HCT116 (cell line): ENCODE results near the gene CPT2. TPM values are rescaled to one million over a fixed set of nuclear protein-coding genes. Genes with fewer than 3 reads are reported as not detected.

ENCODE experiments used
- ATAC-seq: fragments of 200-7000 bp; cut with Tn5 transposase; 2 replicates; pipeline ENCODE4 v1.9.1; 2020; ENCODE audit warnings: mild to moderate bottlenecking, moderate library complexity
- BruUV-seq: library from RNA; stranded (reverse); fragments of 400-500 nt; replicated peaks from 2 replicates; lab custom pipeline; 2021; lab: Mats Ljungman, UMichigan
- CTCF ChIA-PET: fragments of 300-600 bp; sonication (Branson Sonifier 250); formaldehyde crosslinking; loops from one replicate; lab custom pipeline; 2021; ENCODE audit warnings: antibody characterized with exemption; lab: Charles Lee
- POLR2A ChIA-PET: fragments of 300-600, 350-600 bp; sonication (Branson Sonifier 250); formaldehyde crosslinking; loops from one replicate; lab custom pipeline; 2021; ENCODE audit warnings: antibody characterized with exemption; lab: Charles Lee
- RAD21 ChIA-PET, 2 experiments: fragments of 300-600 bp; sonication (Branson Sonifier 250); formaldehyde crosslinking; loops; one replicate each; lab custom pipeline; 2023; ENCODE audit warnings: low total read pairs in 2 of 2; ENCODE audit not compliant: uncharacterized antibody in 2 of 2, unreplicated experiment in 2 of 2, low non-redundant PET in 1 of 2; lab: Charles Lee
- DNase-seq: peaks from one replicate; pipeline ENCODE4 v3.0.0-alpha.2; 2010; ENCODE audit warnings: low read depth, low spot score
- H2AFZ ChIP-seq: fragments of 200-600 bp; shearing (Covaris generic), sonication (generic); 2 replicates; pipeline ENCODE4 v1.6.1; 2017; ENCODE audit warnings: low read depth, mixed run types, mixed read lengths, antibody characterized with exemption, low read length; ENCODE audit not compliant: poor library complexity, severe bottlenecking
- H3K27ac ChIP-seq: 2 replicates; pipeline ENCODE4 v1.5.1; 2012; ENCODE audit warnings: low read depth, low read length
- H3K27me3 ChIP-seq: fragments of 200-600 bp; sonication (generic); 2 replicates; pipeline ENCODE4 v1.6.1; 2016; ENCODE audit warnings: mixed run types, low read length, mixed read lengths; ENCODE audit not compliant: insufficient read depth
- H3K36me3 ChIP-seq, 2 experiments: fragments of 200-500 bp in 1 of 2; fragments of 200-600 bp in 1 of 2; sonication (Bioruptor generic) in 1 of 2; sonication (generic) in 1 of 2; 2 replicates each; pipeline versions ENCODE4 v1.5.1 to v1.6.1; 2014 to 2016; ENCODE audit warnings: low read length in 2 of 2, inconsistent platforms in 1 of 2, mixed read lengths in 1 of 2, mixed run types in 1 of 2; ENCODE audit not compliant: insufficient read depth in 2 of 2, control insufficient read depth in 1 of 2
- H3K4me1 ChIP-seq, 2 experiments: fragments of 200-600 bp in 1 of 2; sonication (generic) in 1 of 2; 2 replicates each; pipeline versions ENCODE4 v1.5.1 to v1.6.1; 2012 to 2017; ENCODE audit warnings: low read length in 2 of 2, inconsistent platforms in 1 of 2, mild to moderate bottlenecking in 1 of 2, mixed read lengths in 1 of 2, mixed run types in 1 of 2, moderate library complexity in 1 of 2; ENCODE audit not compliant: insufficient read depth in 2 of 2, control insufficient read depth in 1 of 2
- H3K4me2 ChIP-seq: fragments of 200-600 bp; sonication (generic); 2 replicates; pipeline ENCODE4 v1.6.1; 2017; ENCODE audit warnings: mixed run types, low read length, mixed read lengths
- H3K4me3 ChIP-seq, 2 experiments: fragments of 200-600 bp in 1 of 2; sonication (generic) in 1 of 2; replicated peaks in 1 of 2; 2 replicates each; pipeline ENCODE4 v1.5.1; 2011 to 2016; ENCODE audit warnings: low read length in 2 of 2, control low read depth in 1 of 2, low read depth in 1 of 2, mild to moderate bottlenecking in 1 of 2, mixed read lengths in 1 of 2, mixed run types in 1 of 2
- H3K79me2 ChIP-seq: fragments of 200-600 bp; sonication (generic); 2 replicates; pipeline ENCODE4 v1.6.1; 2017; ENCODE audit warnings: mild to moderate bottlenecking, mixed run types, low read length, moderate library complexity, mixed read lengths; ENCODE audit not compliant: insufficient read depth
- H3K9ac ChIP-seq: fragments of 200-600 bp; sonication (generic); 2 replicates; pipeline ENCODE4 v1.6.1; 2016; ENCODE audit warnings: low read length, mixed read lengths
- H3K9me2 ChIP-seq: fragments of 200-600 bp; sonication (generic), shearing (Covaris generic); 2 replicates; pipeline ENCODE4 v1.6.1; 2017; ENCODE audit warnings: mixed run types, mild to moderate bottlenecking, moderate library complexity; ENCODE audit not compliant: insufficient read depth
- H3K9me3 ChIP-seq, 2 experiments: fragments of 200-500 bp in 1 of 2; fragments of 200-600 bp in 1 of 2; sonication (Bioruptor generic) in 1 of 2; sonication (generic) in 1 of 2; 2 replicates each; pipeline ENCODE4 v1.6.1; 2014 to 2017; ENCODE audit warnings: low read length in 2 of 2, mixed read lengths in 2 of 2, inconsistent platforms in 1 of 2, low read depth in 1 of 2, mild to moderate bottlenecking in 1 of 2, mixed run types in 1 of 2, moderate library complexity in 1 of 2; ENCODE audit not compliant: control insufficient read depth in 1 of 2, insufficient read depth in 1 of 2
- H4K20me1 ChIP-seq: fragments of 200-600 bp; sonication (generic), shearing (Covaris generic); 2 replicates; pipeline ENCODE4 v1.6.1; 2017; ENCODE audit warnings: mixed run types, mild to moderate bottlenecking, moderate library complexity; ENCODE audit not compliant: insufficient read depth
- CEBPB ChIP-seq: IDR thresholded peaks from 2 replicates; pipeline ENCODE4 v1.6.1; 2012; ENCODE audit warnings: low read depth
- EZH2 ChIP-seq: fragments of 200-600 bp; sonication (generic); IDR thresholded peaks from 2 replicates; pipeline ENCODE4 v1.6.1; 2017; ENCODE audit warnings: antibody characterized with exemption, mixed run types
- EZH2phosphoT487 ChIP-seq: fragments of 200-600 bp; IDR thresholded peaks from 2 replicates; pipeline ENCODE4 v1.6.1; 2018; ENCODE audit warnings: antibody characterized with exemption, borderline replicate concordance
- POLR2AphosphoS5 ChIP-seq: IDR thresholded peaks from 2 replicates; pipeline ENCODE4 v1.6.1; 2011; ENCODE audit warnings: mild to moderate bottlenecking, low read depth, low read length, moderate library complexity
- RAD21 ChIP-seq: IDR thresholded peaks from 2 replicates; pipeline ENCODE4 v1.6.1; 2012; ENCODE audit warnings: low read depth, mild to moderate bottlenecking
- SIN3A ChIP-seq: IDR thresholded peaks from 2 replicates; pipeline ENCODE4 v1.6.1; 2012; ENCODE audit warnings: low read depth
- SP1 ChIP-seq: IDR thresholded peaks from 2 replicates; pipeline ENCODE4 v1.6.1; 2012; ENCODE audit warnings: low read depth
- TCF7L2 ChIP-seq: IDR thresholded peaks from 2 replicates; pipeline ENCODE4 v1.7.0; 2011; ENCODE audit warnings: borderline replicate concordance, inconsistent platforms; ENCODE audit not compliant: insufficient read depth, insufficient read length; ENCODE audit errors: extremely low read depth
- YY1 ChIP-seq: IDR thresholded peaks from 2 replicates; pipeline ENCODE4 v1.6.1; 2011; ENCODE audit warnings: low read length, low read depth, moderate library complexity, mild to moderate bottlenecking; ENCODE audit not compliant: insufficient replicate concordance; ENCODE audit errors: extremely low read depth
- ZFX ChIP-seq: fragments of 450-650 bp; IDR thresholded peaks from 2 replicates; pipeline ENCODE4 v1.6.1; 2017
- ZNF274 ChIP-seq: fragments of 200-500 bp; sonication (Bioruptor generic); IDR thresholded peaks from 2 replicates; pipeline ENCODE4 v1.6.1; 2014; ENCODE audit warnings: mild to moderate bottlenecking, low read depth, low read length, inconsistent platforms
- intact Hi-C: fragments of 100-400 bp; cut with micrococcal nuclease; formaldehyde crosslinking; loops from 2 replicates; pipeline ENCODE4 v1.10.0; 2022
- total RNA-seq: library from RNA; stranded (reverse); gene quantifications from one replicate; pipeline ENCODE4 v1.2.1, GENCODE V29; 2021; ENCODE audit not compliant: unreplicated experiment
- TF ChIP-seq, protein P1 (sequence below): IDR thresholded peaks from 2 replicates; pipeline ENCODE4 v1.6.1; 2012; ENCODE audit warnings: low read depth
- TF ChIP-seq, protein P2 (sequence below): IDR thresholded peaks from 2 replicates; pipeline ENCODE4 v1.6.1; 2011; ENCODE audit warnings: mild to moderate bottlenecking, low read length, moderate library complexity; ENCODE audit not compliant: insufficient replicate concordance; ENCODE audit errors: extremely low read depth

CPT2 gene
- total RNA-seq, 1 experiment from 2014 or later, result 18.1 TPM

DNA sequence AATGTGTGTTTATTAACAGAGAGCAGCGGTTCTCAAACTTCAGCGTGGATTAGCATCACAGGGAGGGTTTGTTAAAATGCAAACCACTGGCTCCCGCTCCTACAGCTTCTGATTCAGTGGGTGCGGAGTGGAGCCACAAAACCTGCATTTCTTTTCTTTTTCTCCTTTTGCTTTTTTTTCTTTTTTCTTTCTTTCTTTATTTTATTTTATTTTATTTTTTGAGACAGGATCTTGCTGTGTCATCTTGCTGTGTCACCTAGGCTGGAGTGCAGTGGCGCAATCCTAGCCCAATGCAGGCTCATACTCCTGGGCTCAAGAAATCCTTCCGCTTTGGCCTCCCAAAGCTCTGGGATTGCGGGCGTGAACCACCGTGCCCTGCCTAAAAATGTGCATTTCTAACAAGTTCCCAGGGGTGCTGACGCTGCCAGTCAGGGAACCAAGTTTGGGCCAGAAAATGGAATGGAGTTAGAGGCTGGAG, 33.3 kb upstream of the CPT2 start:
- H3K27ac ChIP-seq, result no peak overlapping the region
- H3K27me3 ChIP-seq, result no peaks in the 10 kb centered on the region
- H3K9ac ChIP-seq, result no peak overlapping the region
- no peak overlapping the region for H3K4me3 ChIP-seq
- ATAC-seq (no peak), DNase-seq (no peak)
- no peaks in the 10 kb centered on the region for H3K4me1 ChIP-seq
- no peaks in the 10 kb centered on the region for H3K36me3 ChIP-seq
- H2AFZ ChIP-seq, result no peak overlapping the region
- H3K9me3 ChIP-seq, result no peaks in the 10 kb centered on the region
- ChIA-PET POLR2A (no interaction called here), RAD21 (no interaction called here), CTCF (interaction anchor here (1.2 kb wide), 1 partner anchor 19 kb away, joined by 3 read pairs; no protein-coding TSS in a partner anchor)
- H4K20me1 ChIP-seq, result no peaks in the 10 kb centered on the region
- intact Hi-C loops, result no loop called here
- no peak for TF ChIP-seq EZH2phosphoT487
- no peak for TF ChIP-seq ZFX
- no peak for TF ChIP-seq RAD21
- no peak for TF ChIP-seq SIN3A
- TF ChIP-seq EZH2, result no peak
- TF ChIP-seq SP1, result no peak
- no peak for TF ChIP-seq CEBPB
- TF ChIP-seq, protein P1, sequence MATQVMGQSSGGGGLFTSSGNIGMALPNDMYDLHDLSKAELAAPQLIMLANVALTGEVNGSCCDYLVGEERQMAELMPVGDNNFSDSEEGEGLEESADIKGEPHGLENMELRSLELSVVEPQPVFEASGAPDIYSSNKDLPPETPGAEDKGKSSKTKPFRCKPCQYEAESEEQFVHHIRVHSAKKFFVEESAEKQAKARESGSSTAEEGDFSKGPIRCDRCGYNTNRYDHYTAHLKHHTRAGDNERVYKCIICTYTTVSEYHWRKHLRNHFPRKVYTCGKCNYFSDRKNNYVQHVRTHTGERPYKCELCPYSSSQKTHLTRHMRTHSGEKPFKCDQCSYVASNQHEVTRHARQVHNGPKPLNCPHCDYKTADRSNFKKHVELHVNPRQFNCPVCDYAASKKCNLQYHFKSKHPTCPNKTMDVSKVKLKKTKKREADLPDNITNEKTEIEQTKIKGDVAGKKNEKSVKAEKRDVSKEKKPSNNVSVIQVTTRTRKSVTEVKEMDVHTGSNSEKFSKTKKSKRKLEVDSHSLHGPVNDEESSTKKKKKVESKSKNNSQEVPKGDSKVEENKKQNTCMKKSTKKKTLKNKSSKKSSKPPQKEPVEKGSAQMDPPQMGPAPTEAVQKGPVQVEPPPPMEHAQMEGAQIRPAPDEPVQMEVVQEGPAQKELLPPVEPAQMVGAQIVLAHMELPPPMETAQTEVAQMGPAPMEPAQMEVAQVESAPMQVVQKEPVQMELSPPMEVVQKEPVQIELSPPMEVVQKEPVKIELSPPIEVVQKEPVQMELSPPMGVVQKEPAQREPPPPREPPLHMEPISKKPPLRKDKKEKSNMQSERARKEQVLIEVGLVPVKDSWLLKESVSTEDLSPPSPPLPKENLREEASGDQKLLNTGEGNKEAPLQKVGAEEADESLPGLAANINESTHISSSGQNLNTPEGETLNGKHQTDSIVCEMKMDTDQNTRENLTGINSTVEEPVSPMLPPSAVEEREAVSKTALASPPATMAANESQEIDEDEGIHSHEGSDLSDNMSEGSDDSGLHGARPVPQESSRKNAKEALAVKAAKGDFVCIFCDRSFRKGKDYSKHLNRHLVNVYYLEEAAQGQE, result no peak
- TF ChIP-seq, protein P2, sequence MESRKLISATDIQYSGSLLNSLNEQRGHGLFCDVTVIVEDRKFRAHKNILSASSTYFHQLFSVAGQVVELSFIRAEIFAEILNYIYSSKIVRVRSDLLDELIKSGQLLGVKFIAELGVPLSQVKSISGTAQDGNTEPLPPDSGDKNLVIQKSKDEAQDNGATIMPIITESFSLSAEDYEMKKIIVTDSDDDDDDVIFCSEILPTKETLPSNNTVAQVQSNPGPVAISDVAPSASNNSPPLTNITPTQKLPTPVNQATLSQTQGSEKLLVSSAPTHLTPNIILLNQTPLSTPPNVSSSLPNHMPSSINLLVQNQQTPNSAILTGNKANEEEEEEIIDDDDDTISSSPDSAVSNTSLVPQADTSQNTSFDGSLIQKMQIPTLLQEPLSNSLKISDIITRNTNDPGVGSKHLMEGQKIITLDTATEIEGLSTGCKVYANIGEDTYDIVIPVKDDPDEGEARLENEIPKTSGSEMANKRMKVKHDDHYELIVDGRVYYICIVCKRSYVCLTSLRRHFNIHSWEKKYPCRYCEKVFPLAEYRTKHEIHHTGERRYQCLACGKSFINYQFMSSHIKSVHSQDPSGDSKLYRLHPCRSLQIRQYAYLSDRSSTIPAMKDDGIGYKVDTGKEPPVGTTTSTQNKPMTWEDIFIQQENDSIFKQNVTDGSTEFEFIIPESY, result no peak
- TF ChIP-seq POLR2AphosphoS5, result no peak
- TF ChIP-seq YY1, result no peak
- TF ChIP-seq ZNF274, result no peak
- no peak for TF ChIP-seq TCF7L2
- no peak overlapping the region for H3K4me2 ChIP-seq
- BruUV-seq, result no TSS peak
- H3K79me2 ChIP-seq, result no peaks in the 10 kb centered on the region
- no peaks in the 10 kb centered on the region for H3K9me2 ChIP-seq
